BE2C (cell line): Measurements from ENCODE around the gene TFEB.

Source experiments
- DNase-seq: peaks from one replicate; pipeline ENCODE4 v3.0.0-alpha.2; 2020
- H3K27me3 ChIP-seq: fragments of 250-450 bp; sonication (Bioruptor Pico); 2 replicates; pipeline ENCODE4 v1.5.1; 2020; ENCODE audit warnings: mild to moderate bottlenecking
- H3K36me3 ChIP-seq: fragments of 250-450 bp; sonication (Bioruptor Pico); 2 replicates; pipeline ENCODE4 v1.5.1; 2020; ENCODE audit warnings: mild to moderate bottlenecking
- H3K4me1 ChIP-seq: fragments of 250-450 bp; sonication (Bioruptor Pico); 2 replicates; pipeline ENCODE4 v1.5.1; 2020
- H3K4me3 ChIP-seq: 2 replicates; pipeline ENCODE4 v1.5.1; 2011; ENCODE audit warnings: low read depth, low read length
- H3K9me3 ChIP-seq: fragments of 250-450 bp; sonication (Bioruptor Pico); 2 replicates; pipeline ENCODE4 v1.5.1; 2020
- TF ChIP-seq, protein P1 (sequence below): IDR thresholded peaks from 2 replicates; pipeline ENCODE4 v1.5.1; 2012; ENCODE audit warnings: mild to moderate bottlenecking, low read depth, low read length

TFEB gene

DNA sequence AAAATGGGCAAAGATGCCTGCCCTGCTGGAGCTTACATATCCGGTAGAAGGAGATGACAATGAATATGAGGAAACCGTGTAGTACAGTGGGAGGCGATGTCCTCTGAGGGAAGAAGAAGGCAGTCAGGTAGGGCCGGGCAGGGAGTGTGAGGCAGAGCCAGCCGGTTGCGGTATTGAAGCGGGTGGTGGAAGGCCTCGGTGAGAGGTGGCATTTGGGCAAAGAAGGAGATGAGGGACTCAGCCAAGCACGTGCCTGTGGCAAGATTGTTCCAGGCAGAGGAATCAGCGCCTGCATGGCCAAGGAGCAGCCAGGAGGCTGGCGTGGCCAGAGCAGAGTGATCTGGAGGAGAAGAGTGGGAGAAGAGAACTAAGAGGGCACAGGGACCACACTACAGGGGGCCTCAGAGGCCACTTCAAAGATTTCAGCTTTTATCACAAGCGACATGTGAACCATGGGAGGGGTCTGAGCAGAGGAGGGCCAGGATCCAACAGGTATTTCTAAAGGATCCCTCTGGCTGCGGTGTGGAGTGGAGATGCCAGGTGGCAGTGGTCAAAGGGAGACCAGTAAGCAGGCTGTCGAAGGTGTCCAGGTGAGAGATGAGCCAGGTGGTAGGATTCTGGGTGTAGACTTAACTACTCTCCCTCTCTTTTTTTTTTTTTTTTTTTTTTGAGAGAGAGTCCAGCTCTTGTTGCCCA, 83.3 kb downstream of the TFEB start:
- H3K4me3 ChIP-seq = no peak overlapping the region
- no peak for DNase-seq
- H3K27me3 ChIP-seq = no peaks in the 10 kb centered on the region
- H3K4me1 ChIP-seq = no peaks in the 10 kb centered on the region
- no peaks in the 10 kb centered on the region for H3K9me3 ChIP-seq
- TF ChIP-seq, protein P1, sequence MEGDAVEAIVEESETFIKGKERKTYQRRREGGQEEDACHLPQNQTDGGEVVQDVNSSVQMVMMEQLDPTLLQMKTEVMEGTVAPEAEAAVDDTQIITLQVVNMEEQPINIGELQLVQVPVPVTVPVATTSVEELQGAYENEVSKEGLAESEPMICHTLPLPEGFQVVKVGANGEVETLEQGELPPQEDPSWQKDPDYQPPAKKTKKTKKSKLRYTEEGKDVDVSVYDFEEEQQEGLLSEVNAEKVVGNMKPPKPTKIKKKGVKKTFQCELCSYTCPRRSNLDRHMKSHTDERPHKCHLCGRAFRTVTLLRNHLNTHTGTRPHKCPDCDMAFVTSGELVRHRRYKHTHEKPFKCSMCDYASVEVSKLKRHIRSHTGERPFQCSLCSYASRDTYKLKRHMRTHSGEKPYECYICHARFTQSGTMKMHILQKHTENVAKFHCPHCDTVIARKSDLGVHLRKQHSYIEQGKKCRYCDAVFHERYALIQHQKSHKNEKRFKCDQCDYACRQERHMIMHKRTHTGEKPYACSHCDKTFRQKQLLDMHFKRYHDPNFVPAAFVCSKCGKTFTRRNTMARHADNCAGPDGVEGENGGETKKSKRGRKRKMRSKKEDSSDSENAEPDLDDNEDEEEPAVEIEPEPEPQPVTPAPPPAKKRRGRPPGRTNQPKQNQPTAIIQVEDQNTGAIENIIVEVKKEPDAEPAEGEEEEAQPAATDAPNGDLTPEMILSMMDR = no peak
- no peaks in the 10 kb centered on the region for H3K36me3 ChIP-seq

DNA sequence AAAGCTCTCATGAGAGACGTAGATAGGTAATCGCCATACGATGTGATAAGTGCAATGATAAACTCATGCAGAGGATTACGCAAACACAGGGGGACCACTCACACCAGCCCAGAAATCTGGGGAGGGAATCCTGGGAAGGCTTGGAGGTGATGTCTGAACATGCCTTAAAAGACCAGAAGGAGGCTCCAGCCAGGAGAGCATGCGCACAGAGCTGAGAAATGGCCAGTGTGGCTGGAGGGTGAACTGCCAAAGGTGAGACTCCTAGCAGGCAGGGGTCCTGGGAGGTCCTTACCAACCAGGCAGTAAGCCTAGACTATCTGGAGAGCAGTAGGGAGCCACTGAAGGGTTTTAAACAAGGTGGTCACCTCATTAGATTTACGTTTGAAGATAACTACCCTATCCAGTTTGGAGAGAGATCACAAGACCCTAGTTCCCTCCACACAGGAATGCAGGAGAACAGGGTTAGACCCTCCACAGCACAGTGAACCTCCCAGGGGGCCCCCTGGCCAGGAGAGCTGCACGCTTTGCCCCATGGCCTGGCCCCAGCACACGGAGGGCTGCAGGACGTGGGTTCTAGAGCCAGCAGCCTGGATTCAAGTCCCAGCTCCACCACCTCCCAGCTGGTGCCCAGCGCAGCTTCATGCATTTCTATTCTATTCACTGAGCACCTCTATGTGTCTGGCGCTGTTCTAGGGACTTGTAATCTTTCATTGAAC, 84.0 kb downstream of the TFEB start:
- no peaks in the 10 kb centered on the region for H3K27me3 ChIP-seq
- H3K36me3 ChIP-seq = no peaks in the 10 kb centered on the region
- TF ChIP-seq, protein P1 = no peak; the same call in 1 of the 2 replicates
- H3K4me1 ChIP-seq = no peaks in the 10 kb centered on the region
- H3K4me3 ChIP-seq = no peak overlapping the region
- no peak for DNase-seq
- H3K9me3 ChIP-seq = no peaks in the 10 kb centered on the region

DNA sequence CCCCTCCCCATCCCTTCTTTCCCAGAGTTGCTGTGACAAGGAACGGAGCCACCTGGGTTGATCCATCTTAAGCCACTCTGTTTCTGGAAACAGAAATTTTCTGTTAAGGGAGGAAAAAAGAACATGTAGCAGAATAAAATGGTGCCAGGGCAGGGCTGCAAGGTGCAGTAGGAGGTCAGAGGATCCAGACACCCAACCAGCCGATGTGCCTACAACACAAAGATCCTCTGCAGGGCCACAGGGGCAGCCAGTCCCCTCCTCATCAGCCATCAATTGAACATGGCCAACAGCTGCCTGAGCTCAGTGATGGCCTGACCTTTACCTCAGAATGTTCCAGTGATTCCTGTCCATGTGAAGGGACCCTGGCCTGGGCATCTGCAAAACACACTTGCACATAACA, 85.3 kb downstream of the TFEB start:
- no peak for DNase-seq
- Histone ChIP-seq H3K36me3 (no peaks in the 10 kb centered on the region), H3K9me3 (no peaks in the 10 kb centered on the region), H3K4me3 (no peak overlapping the region), H3K27me3 (no peaks in the 10 kb centered on the region), H3K4me1 (no peaks in the 10 kb centered on the region)
- TF ChIP-seq, protein P1 = no peak

DNA sequence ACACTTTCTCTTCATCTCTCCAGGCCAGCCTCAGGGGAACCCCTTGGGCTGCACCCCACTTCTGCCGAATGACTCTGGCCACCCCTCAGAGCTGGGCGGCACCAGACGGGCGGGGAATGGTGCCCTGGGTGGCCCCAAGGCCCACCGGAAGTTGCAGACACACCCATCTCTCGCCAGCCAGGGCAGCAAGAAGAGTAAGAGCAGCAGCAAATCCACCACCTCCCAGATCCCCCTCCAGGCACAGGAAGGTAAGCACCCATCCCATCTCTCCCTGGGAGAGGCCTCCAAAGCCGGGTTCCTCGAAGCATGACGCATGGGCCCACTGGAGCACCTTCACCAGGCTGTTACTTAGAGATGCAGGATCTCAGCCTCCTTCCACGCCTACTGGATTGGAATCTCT, 85.8 kb downstream of the TFEB start:
- H3K27me3 ChIP-seq = no peaks in the 10 kb centered on the region
- no peak for DNase-seq

DNA sequence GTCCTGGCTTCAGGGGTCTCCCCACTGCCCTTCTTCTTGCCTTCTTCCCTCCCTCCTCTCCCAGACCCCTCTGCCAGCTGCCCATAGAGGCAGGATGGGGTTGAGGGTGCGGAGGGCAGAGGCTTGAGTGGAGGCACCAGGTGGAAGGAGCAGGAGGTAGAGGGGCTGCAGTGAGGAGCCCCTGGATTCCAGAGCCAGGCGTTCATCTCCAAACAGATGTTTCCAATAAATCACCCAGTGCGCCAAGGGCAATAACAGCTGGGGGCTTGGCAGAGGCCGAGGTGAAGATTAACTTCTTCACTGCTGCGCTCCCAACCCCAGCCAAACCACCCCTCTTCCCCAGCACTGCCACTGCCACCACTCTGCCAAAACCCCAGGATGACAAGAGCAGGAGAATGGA, 86.5 kb downstream of the TFEB start:
- H3K36me3 ChIP-seq = no peaks in the 10 kb centered on the region
- DNase-seq = no peak
- TF ChIP-seq, protein P1 = no peak

More for the DNA sequence above, 85.8 kb downstream of the TFEB start:
- H3K4me1 ChIP-seq = no peaks in the 10 kb centered on the region
- H3K36me3 ChIP-seq = no peaks in the 10 kb centered on the region
- no peak overlapping the region for H3K4me3 ChIP-seq
- TF ChIP-seq, protein P1 = no peak
- no peaks in the 10 kb centered on the region for H3K9me3 ChIP-seq

DNA sequence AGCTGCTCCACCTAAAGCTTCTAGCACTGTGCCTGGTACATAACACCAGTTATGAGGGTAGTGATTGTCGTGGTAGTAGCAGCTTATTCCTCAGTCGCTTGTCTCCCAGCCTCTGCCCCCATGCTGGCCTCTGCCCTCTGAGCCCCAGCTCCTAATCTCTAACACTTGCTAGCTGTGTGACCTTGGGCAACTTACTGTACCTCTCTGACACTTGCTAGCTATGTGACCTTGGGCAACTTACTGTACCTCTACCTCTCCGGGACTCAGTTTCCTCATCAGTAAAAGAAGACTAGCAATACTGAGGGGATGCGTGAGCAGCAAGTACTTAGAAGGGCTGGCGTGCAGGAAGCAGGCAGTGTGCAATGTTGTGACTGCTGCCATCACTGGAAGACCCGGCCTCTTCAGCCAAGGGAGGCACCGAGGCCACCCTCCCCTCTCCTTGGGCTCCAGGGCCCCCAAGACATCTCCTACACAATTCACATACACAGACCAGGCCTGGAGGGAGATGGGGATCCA, 87.3 kb downstream of the TFEB start:
- no peaks in the 10 kb centered on the region for H3K36me3 ChIP-seq

More for the DNA sequence above, 86.5 kb downstream of the TFEB start:
- no peak overlapping the region for H3K4me3 ChIP-seq
- H3K27me3 ChIP-seq = no peaks in the 10 kb centered on the region
- no peaks in the 10 kb centered on the region for H3K9me3 ChIP-seq
- H3K4me1 ChIP-seq = no peaks in the 10 kb centered on the region

More for the DNA sequence above, 87.3 kb downstream of the TFEB start:
- TF ChIP-seq, protein P1 = no peak
- H3K27me3 ChIP-seq = no peaks in the 10 kb centered on the region
- H3K9me3 ChIP-seq = no peaks in the 10 kb centered on the region
- H3K4me3 ChIP-seq = no peak overlapping the region
- no peaks in the 10 kb centered on the region for H3K4me1 ChIP-seq
- DNase-seq = no peak
